Thyroid gland (tissue), 4 donors: Measurements from ENCODE around the gene KCNMA1. TPM values are rescaled to one million over a fixed set of nuclear protein-coding genes. Genes with fewer than 3 reads are reported as not detected.

Experiments
- DNase-seq, 2 donors: peaks; one replicate each; pipeline ENCODE4 v3.0.0-alpha.2; 2019
- H3K27ac ChIP-seq, 3 donors: fragments of 200-600 bp; sonication (generic); 1 replicate in 2 of 3; 2 replicates in 1 of 3; pipeline ENCODE4 v1.5.1; 2016 to 2019; ENCODE audit warnings: mild to moderate bottlenecking in 1 of 3, moderate library complexity in 1 of 3
- H3K27me3 ChIP-seq: fragments of 200-600 bp; sonication (generic); one replicate; pipeline ENCODE4 v1.5.1; 2019
- H3K36me3 ChIP-seq, 2 donors: fragments of 200-600 bp; sonication (generic); one replicate each; pipeline ENCODE4 v1.5.1; 2016 to 2019
- H3K4me1 ChIP-seq, 2 donors: fragments of 200-600 bp; sonication (generic); one replicate each; pipeline ENCODE4 v1.5.1; 2017 to 2019
- H3K4me3 ChIP-seq, 3 donors: fragments of 200-600 bp; sonication (generic); replicated peaks in 1 of 3; 1 replicate in 2 of 3; 2 replicates in 1 of 3; pipeline ENCODE4 v1.5.1; 2016; ENCODE audit warnings: mild to moderate bottlenecking in 1 of 3
- H3K9me3 ChIP-seq: fragments of 200-600 bp; sonication (generic); one replicate; pipeline ENCODE4 v1.5.1; 2017
- POLR2A ChIP-seq, 2 donors: fragments of 450-650 bp; IDR thresholded peaks; one replicate each; pipeline ENCODE4 v1.6.1; 2017; ENCODE audit warnings: antibody characterized with exemption in 2 of 2, mild to moderate bottlenecking in 2 of 2, moderate library complexity in 1 of 2
- WGBS, 2 donors: methylation state at CpG; one replicate each; pipeline ENCODE4 v1.1.5; 2017; 5-methylcytosine and 5-hydroxymethylcytosine counted together
- intact Hi-C: fragments of 100-400 bp; cut with DNase I; formaldehyde crosslinking; loops from one replicate; pipeline ENCODE4 v1.15.1; 2023
- total RNA-seq, 4 donors: library from RNA; depleted of rRNA; stranded (reverse); fragments of >200 nt; gene quantifications; one replicate each; pipeline ENCODE4 v1.2.3, GENCODE V29; 2016
- TF ChIP-seq, protein P1 (sequence below), 6 experiments: fragments of 200-600 bp in 3 of 6; fragments of 450-650 bp in 3 of 6; sonication (generic) in 3 of 6; IDR thresholded peaks; one replicate each; pipeline ENCODE4 v1.5.1; 2016 to 2019; ENCODE audit warnings: antibody characterized with exemption in 6 of 6, mild to moderate bottlenecking in 2 of 6, inconsistent platforms in 1 of 6, moderate library complexity in 1 of 6

Gene KCNMA1
- total RNA-seq, 4 donors from 2014 or later = 2.5 to 5.1 (median 3.6) TPM

DNA sequence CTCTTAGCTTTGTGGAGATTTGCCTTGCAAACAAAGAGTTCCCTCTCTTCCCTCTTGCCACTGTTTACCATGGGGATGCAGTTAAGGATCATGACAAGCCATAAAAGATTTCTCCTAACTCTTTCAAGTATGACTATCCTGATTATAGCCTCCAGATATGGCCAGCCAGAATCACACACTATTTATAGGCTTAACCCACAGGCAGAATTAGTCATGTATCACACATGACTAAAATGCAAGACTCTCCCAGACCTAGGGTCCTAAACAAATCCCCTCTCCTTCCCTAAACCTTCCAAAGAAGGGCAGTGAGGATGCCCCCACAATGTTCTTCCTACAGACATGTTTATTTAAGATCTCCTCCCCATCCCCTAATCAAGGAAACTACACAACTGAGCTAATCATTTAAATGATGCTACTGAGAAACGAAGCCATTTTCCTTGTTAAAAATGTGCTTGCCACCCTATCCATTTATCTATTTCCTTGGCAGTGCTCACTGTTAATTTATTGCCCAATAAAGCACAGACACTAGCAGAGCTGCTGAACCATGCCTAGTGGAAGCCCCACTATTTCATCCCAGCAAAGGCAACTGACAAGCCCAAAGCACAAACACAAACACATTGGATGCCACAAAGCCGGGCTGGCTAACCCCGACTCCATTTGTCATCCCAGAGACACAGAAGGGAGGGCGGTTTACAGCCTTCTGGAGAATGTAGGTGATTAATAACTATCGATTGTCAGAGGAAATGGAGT, 363.4 kb downstream of the KCNMA1 start:
- no peak overlapping the region for H3K4me3 ChIP-seq
- no peak for DNase-seq

DNA sequence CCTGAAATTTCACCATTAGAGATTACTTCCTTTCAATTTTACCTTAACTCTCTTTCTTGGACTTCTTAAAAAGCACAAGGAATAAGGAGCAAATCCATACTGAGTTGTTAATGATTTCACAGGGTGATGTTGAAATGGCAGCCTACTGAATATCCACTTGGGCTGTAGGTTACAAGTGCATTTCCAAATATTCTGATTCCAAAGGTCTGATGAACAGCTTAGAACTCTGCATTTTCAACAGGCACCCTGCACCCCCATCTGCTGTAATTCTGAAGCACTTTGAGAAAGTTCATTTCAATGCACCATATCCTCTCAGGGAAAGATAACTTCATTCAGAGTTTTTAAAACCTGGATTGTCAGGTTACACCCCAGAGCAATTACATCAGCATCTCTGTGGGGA, 368.4 kb downstream of the KCNMA1 start:
- intact Hi-C loops = no loop called here
- no peak for TF ChIP-seq POLR2A (IDR thresholded peaks at IDR 0.05)
- TF ChIP-seq, protein P1, sequence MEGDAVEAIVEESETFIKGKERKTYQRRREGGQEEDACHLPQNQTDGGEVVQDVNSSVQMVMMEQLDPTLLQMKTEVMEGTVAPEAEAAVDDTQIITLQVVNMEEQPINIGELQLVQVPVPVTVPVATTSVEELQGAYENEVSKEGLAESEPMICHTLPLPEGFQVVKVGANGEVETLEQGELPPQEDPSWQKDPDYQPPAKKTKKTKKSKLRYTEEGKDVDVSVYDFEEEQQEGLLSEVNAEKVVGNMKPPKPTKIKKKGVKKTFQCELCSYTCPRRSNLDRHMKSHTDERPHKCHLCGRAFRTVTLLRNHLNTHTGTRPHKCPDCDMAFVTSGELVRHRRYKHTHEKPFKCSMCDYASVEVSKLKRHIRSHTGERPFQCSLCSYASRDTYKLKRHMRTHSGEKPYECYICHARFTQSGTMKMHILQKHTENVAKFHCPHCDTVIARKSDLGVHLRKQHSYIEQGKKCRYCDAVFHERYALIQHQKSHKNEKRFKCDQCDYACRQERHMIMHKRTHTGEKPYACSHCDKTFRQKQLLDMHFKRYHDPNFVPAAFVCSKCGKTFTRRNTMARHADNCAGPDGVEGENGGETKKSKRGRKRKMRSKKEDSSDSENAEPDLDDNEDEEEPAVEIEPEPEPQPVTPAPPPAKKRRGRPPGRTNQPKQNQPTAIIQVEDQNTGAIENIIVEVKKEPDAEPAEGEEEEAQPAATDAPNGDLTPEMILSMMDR (IDR thresholded peaks at IDR 0.05) = no peak
- H3K27ac ChIP-seq = no peak overlapping the region
- H3K9me3 ChIP-seq = no peaks in the 10 kb centered on the region
- no peaks in the 10 kb centered on the region for H3K27me3 ChIP-seq
- peaks cover 0 to 5% of the 10 kb centered on the region in 2 donors for H3K4me1 ChIP-seq
- no peak overlapping the region for H3K4me3 ChIP-seq
- no peaks in the 10 kb centered on the region for H3K36me3 ChIP-seq
- DNase-seq = no peak

More for the DNA sequence above, 363.4 kb downstream of the KCNMA1 start:
- no peaks in the 10 kb centered on the region for H3K27me3 ChIP-seq
- H3K27ac ChIP-seq = no peak overlapping the region
- WGBS, 2 donors = 64 to 65% methylated on average over 5 of the region's 5 CpGs
- H3K36me3 ChIP-seq = no peaks in the 10 kb centered on the region
- intact Hi-C loops = no loop called here
- no peaks in the 10 kb centered on the region for H3K9me3 ChIP-seq
- TF ChIP-seq, protein P1 (IDR thresholded peaks at IDR 0.05) = no peak
- TF ChIP-seq POLR2A (IDR thresholded peaks at IDR 0.05) = no peak
- no peaks in the 10 kb centered on the region for H3K4me1 ChIP-seq

DNA sequence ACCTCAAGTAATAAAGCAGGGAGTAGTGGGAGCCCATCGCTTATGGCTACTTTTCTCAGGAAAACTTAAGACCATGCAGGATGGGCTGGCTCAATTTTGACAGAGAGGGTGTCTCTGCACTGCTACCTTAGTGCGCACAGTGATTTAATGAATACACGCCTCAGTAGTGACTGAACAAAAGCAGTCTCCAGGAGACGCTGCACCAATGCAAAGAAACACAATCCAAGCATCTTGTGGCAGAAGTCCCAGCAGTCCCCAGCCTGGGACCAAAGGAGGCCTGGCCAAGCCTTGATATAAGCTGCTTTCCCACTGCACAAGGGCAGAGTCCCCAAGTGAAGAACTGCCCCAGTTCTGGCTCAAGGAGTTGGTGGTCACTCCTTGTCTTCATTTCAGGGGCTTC, 368.9 kb downstream of the KCNMA1 start:
- WGBS, 2 donors = 96 to 98% methylated on average over 4 of the region's 4 CpGs

DNA sequence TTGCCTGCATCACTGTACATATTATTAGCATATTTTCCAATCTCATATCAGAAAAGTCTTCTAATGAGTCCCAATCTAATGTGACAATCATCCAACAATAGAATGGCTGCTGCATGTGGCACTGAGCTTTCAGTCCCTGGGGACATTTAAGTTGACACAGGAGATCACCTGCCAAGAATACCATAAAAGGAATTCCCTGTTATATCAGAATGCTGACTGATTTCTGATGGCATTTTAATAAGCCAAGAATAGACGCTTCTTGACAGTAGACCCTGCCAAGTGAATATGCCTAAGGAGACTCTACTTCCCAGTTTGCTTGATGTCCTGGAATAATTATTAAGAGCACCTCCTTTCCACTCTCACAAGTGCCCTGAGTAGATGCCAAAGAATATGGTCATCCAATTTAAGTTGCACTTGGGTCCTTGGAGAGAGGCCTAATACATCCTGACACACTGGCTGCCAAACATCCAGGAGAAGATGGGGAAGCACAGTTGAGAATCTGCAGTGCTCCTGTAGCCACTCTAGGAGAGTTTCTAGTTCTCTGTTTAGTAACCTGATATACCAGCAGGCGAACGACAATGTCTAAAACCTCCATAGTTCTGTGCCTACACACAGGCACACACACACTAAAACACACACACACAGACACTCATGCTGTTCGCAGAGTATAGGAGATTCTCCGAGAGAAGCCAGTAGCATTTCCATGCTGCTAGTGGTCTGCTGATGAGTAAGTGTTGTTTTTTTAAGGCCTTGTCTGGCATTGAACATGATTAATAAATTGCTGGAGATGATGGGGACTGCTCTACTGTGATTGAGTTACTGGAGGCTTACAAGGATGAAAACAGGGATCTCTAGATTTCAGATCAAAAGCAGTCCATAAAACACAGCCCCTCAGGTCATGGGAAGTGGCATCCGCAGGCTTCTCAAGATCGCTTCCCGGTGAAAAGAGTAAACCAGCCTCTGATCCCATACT, 369.6 kb downstream of the KCNMA1 start:
- no peak for DNase-seq
- no peaks in the 10 kb centered on the region for H3K27me3 ChIP-seq
- no peaks in the 10 kb centered on the region for H3K9me3 ChIP-seq
- 74 to 87% methylated on average over 8 of the region's 8 CpGs for WGBS, 2 donors
- H3K27ac ChIP-seq = no peak overlapping the region
- H3K4me1 ChIP-seq = peaks cover 0 to 5% of the 10 kb centered on the region in 2 donors
- TF ChIP-seq, protein P1 (IDR thresholded peaks at IDR 0.05) = no peak
- no peak for TF ChIP-seq POLR2A (IDR thresholded peaks at IDR 0.05)
- H3K36me3 ChIP-seq = no peaks in the 10 kb centered on the region
- intact Hi-C loops = no loop called here
- no peak overlapping the region for H3K4me3 ChIP-seq

More for the DNA sequence above, 368.9 kb downstream of the KCNMA1 start:
- DNase-seq = no peak
- Histone ChIP-seq H3K27ac (no peak overlapping the region), H3K9me3 (no peaks in the 10 kb centered on the region), H3K4me1 (peaks cover 0 to 5% of the 10 kb centered on the region in 2 donors), H3K36me3 (no peaks in the 10 kb centered on the region), H3K4me3 (no peak overlapping the region), H3K27me3 (no peaks in the 10 kb centered on the region)
- TF ChIP-seq POLR2A (IDR thresholded peaks at IDR 0.05) = no peak
- TF ChIP-seq, protein P1 (IDR thresholded peaks at IDR 0.05) = no peak
- intact Hi-C loops = no loop called here
